ENCODE results near the gene ERP27.

ERP27 gene

GRCh38 chr12:14942196-14942931, 4.0 kb upstream of the ERP27 start:
- H3K4me3 Mint-ChIP-seq = no peak overlapping the region
- peak overlapping the region; percentile 57 to 82 for H3K27ac Mint-ChIP-seq
- no peaks in the 10 kb centered on the region for H3K27me3 Mint-ChIP-seq
- no peak for DNase-seq
- H3K4me1 Mint-ChIP-seq (ENCODE audit: low read depth in 2 of 2) = peaks cover 44 to 63% of the 10 kb centered on the region in 2 donors
- no peaks in the 10 kb centered on the region for H3K9me3 Mint-ChIP-seq
- H3K36me3 Mint-ChIP-seq (ENCODE audit: insufficient read depth) = peaks cover 88% of the 10 kb centered on the region
- no peak for ATAC-seq (replicated peaks)

DNA sequence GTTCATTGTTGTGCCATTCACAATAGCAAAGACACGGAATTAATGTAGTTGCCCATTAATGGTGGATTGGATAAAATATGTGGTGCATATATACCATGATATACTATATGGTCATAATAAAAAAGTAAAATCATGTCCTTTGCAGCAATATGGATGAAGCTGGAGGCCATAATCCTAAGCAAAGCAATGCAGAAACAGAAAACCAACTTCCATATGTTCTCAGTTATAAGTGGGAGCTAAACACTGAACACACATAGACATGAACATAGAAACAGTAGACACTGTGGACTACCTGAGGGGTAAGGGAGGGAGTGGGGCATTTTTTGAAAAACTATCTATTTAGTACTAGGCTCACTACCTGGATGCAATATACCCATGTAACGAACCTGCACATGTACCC, 3.0 kb upstream of the ERP27 start:
- peaks cover 41 to 58% of the 10 kb centered on the region in 2 donors for H3K4me1 Mint-ChIP-seq (ENCODE audit: low read depth in 2 of 2)
- H3K27me3 Mint-ChIP-seq = no peaks in the 10 kb centered on the region
- no peak overlapping the region for H3K4me3 Mint-ChIP-seq
- DNase-seq (no peak), ATAC-seq (replicated peaks) (no peak)
- H3K36me3 Mint-ChIP-seq (ENCODE audit: insufficient read depth) = peaks cover 84% of the 10 kb centered on the region
- H3K27ac Mint-ChIP-seq = peak overlapping the region in 1 of 2 donors; percentile 86
- H3K9me3 Mint-ChIP-seq = no peaks in the 10 kb centered on the region

DNA sequence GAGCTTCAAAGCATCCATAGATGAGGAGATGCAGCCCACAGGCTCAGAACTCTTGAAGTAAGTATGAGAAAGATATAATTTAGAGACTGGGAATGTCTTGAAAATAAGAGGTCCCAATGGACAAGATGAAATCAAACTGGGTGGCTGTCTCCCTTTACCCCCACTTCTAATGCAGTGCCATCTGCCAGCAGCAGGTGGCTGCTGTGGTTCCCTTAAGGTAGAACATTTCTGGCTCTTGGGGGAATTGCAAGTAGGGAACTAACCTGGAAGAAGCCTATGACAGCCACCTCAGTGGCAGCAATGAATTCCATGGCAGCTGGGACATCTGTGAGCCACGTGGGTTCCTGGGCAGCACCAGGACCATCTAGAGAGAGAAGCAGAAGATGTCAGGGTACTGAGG, 648 bp downstream of the ERP27 start:
- H3K4me1 Mint-ChIP-seq (ENCODE audit: low read depth in 2 of 2) = peaks cover 34 to 48% of the 10 kb centered on the region in 2 donors
- no peaks in the 10 kb centered on the region for H3K9me3 Mint-ChIP-seq
- H3K27me3 Mint-ChIP-seq = no peaks in the 10 kb centered on the region
- no peak overlapping the region for H3K4me3 Mint-ChIP-seq
- peaks cover 73% of the 10 kb centered on the region for H3K36me3 Mint-ChIP-seq (ENCODE audit: insufficient read depth)
- DNase-seq (peak in 1 of 3 experiments; percentile 29), ATAC-seq (replicated peaks) (peak; percentile 72)
- peak overlapping the region; percentile 86 to 94 for H3K27ac Mint-ChIP-seq

DNA sequence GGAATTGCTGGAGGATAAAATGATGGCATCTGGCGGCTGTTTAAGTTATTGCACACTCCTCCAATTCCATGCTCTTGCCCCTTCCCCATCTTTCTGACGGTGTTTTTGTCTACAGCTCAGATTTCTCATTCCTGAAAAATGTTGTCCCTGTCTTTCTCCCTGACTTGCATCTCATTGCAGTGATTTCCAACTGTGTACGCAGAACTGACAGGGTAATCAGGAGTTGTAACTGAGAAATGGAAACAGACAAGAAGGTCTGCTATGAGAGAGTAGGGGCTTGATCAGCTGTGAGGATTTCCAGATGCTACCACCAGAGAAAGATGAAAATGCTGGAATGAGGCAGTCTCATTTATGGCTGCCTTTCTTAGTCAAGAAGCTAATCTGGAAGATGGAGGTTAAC, 1.3 kb downstream of the ERP27 start:
- Mint-ChIP-seq H3K4me1 (ENCODE audit: low read depth in 2 of 2) (peaks cover 31 to 42% of the 10 kb centered on the region in 2 donors), H3K27ac (peak overlapping the region; percentile 86 to 94), H3K27me3 (no peaks in the 10 kb centered on the region), H3K9me3 (no peaks in the 10 kb centered on the region), H3K4me3 (no peak overlapping the region), H3K36me3 (ENCODE audit: insufficient read depth) (peaks cover 72% of the 10 kb centered on the region)
- DNase-seq = no peak
- no peak for ATAC-seq (replicated peaks)

DNA sequence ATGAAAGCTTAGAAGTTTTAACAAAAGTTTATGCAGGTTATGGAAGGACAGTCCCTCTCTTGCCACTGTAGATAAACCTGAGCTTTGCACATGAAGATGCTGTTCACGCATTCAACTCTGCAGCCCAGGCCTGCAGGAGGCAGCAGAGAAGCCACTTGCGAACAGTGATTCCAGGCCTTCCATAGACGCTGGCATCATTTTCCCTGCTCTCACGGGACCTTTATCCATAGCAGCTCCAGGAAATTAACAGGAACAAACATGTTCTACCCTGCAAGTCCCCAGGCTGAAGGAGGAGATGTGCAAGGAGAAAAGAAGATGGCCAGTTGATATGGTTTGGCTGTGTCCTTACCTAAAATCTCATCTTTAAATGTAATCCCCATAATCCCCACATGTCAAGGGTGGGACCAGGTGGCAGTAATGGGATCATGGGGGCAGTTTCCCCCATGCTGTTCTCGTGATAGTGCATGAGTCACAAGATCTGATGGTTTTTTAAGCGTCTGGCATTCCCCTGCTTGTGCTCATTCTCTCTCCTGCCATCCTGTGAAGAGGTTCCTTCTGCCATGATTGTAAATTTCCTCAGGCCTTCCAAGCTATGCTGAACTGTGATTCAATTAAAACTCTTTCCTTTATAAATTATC, 2.0 kb downstream of the ERP27 start:
- Mint-ChIP-seq H3K4me1 (ENCODE audit: low read depth in 2 of 2) (peaks cover 30 to 39% of the 10 kb centered on the region in 2 donors), H3K9me3 (no peaks in the 10 kb centered on the region), H3K4me3 (no peak overlapping the region), H3K36me3 (ENCODE audit: insufficient read depth) (peaks cover 73% of the 10 kb centered on the region), H3K27me3 (no peaks in the 10 kb centered on the region), H3K27ac (peak overlapping the region; percentile 86 to 94)
- peak; percentile 39 for ATAC-seq (replicated peaks)
- DNase-seq = no peak

DNA sequence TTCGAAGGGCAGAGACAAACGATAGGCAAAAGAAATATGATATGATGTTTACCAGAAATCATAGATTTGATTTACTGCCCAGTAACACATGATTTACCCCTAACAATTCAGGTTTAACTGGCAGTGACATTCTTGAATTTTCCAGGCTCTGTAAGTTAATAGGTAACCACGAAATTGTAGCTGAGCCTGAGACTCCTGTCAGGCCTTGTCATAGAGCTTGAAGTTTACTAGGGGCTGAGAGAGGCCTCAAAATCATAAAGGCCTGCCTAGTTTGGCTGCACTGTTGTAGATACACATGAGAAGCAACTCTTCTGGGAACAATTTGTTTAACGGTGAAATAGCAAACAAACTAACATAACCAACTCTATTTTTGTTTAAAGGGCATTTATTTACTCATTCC, 3.3 kb downstream of the ERP27 start:
- no peak for DNase-seq
- H3K4me1 Mint-ChIP-seq (ENCODE audit: low read depth in 2 of 2) = peaks cover 22 to 31% of the 10 kb centered on the region in 2 donors
- H3K27me3 Mint-ChIP-seq = no peaks in the 10 kb centered on the region
- no peak for ATAC-seq (replicated peaks)
- H3K9me3 Mint-ChIP-seq = no peaks in the 10 kb centered on the region
- peaks cover 72% of the 10 kb centered on the region for H3K36me3 Mint-ChIP-seq (ENCODE audit: insufficient read depth)
- H3K27ac Mint-ChIP-seq = peak overlapping the region in 1 of 2 donors; percentile 76
- H3K4me3 Mint-ChIP-seq = no peak overlapping the region

DNA sequence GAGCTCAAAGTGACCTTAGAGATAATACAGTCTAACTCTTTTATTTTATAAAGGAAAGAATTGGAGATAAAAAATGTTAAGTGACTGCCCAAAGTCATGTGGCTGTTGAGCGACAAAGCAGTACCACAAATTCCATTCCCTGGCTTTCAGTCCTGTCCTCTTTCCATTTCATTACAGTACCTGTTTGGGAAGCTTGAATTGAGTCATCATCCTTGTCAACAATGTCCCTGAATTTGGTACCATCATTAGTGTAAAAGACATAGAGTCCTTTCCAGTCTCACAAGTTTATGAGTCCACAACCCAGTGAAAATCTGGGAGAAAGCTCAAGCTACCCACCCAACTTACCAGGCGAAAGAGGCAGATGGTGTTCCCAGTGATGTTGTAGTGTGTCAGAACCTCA, 3.8 kb downstream of the ERP27 start:
- Mint-ChIP-seq H3K27ac (no peak overlapping the region), H3K4me3 (no peak overlapping the region), H3K36me3 (ENCODE audit: insufficient read depth) (peaks cover 68% of the 10 kb centered on the region), H3K9me3 (no peaks in the 10 kb centered on the region), H3K27me3 (no peaks in the 10 kb centered on the region), H3K4me1 (ENCODE audit: low read depth in 2 of 2) (peaks cover 18 to 26% of the 10 kb centered on the region in 2 donors)
- ATAC-seq (replicated peaks) = no peak
- no peak for DNase-seq

- Mint-ChIP-seq H3K27ac (no peak overlapping the region), H3K4me3 (no peak overlapping the region), H3K27me3 (no peaks in the 10 kb centered on the region), H3K4me1 (ENCODE audit: low read depth in 2 of 2) (peaks cover 2 to 7% of the 10 kb centered on the region in 2 donors), H3K36me3 (ENCODE audit: insufficient read depth) (peaks cover 71% of the 10 kb centered on the region), H3K9me3 (no peaks in the 10 kb centered on the region)
- ATAC-seq (replicated peaks) (no peak), DNase-seq (no peak)
Measured at GRCh38 chr12:14931791-14932560, 6.4 kb downstream of the ERP27 start.

- Mint-ChIP-seq H3K36me3 (ENCODE audit: insufficient read depth) (peaks cover 69% of the 10 kb centered on the region), H3K27ac (no peak overlapping the region)
Measured at GRCh38 chr12:14931359-14931758, 7.0 kb downstream of the ERP27 start.

DNA sequence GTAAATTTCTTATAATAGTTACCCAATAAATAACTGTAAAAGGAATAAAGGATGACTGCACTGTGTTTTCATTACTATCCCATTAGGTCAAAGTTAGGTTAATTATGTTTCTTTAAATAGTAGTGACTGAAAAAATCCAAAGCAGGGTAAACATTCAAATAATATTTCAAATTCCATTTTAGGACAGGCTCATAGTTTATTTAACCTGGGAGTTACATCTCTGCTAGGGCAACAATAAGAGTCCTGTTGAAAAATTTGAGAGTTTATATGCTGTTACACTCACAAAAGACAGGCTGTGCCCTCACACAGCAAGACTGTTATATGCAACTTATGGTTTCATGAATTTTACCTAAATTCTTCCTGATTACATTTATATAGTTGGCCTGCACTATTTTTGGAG, 8.0 kb downstream of the ERP27 start:
- no peaks in the 10 kb centered on the region for H3K9me3 Mint-ChIP-seq
- no peak overlapping the region for H3K27ac Mint-ChIP-seq
- H3K4me1 Mint-ChIP-seq (ENCODE audit: low read depth in 2 of 2) = peaks cover 2 to 12% of the 10 kb centered on the region in 2 donors
- H3K36me3 Mint-ChIP-seq (ENCODE audit: insufficient read depth) = peaks cover 61% of the 10 kb centered on the region
- ATAC-seq (replicated peaks) = no peak
- no peaks in the 10 kb centered on the region for H3K27me3 Mint-ChIP-seq
- H3K4me3 Mint-ChIP-seq = no peak overlapping the region
- DNase-seq = no peak

More at GRCh38 chr12:14931359-14931758, 7.0 kb downstream of the ERP27 start:
- no peaks in the 10 kb centered on the region for H3K27me3 Mint-ChIP-seq
- H3K9me3 Mint-ChIP-seq = no peaks in the 10 kb centered on the region
- peaks cover 2 to 12% of the 10 kb centered on the region in 2 donors for H3K4me1 Mint-ChIP-seq (ENCODE audit: low read depth in 2 of 2)
- no peak overlapping the region for H3K4me3 Mint-ChIP-seq
- DNase-seq = no peak
- ATAC-seq (replicated peaks) = no peak

GRCh38 chr12:14928931-14929330, 9.4 kb downstream of the ERP27 start:
- Mint-ChIP-seq H3K4me3 (no peak overlapping the region), H3K9me3 (no peaks in the 10 kb centered on the region), H3K36me3 (ENCODE audit: insufficient read depth) (peaks cover 56% of the 10 kb centered on the region), H3K27ac (no peak overlapping the region), H3K27me3 (no peaks in the 10 kb centered on the region), H3K4me1 (ENCODE audit: low read depth in 2 of 2) (peaks cover 2 to 10% of the 10 kb centered on the region in 2 donors)
- DNase-seq = no peak
- ATAC-seq (replicated peaks) = no peak

- Mint-ChIP-seq H3K27me3 (no peaks in the 10 kb centered on the region), H3K27ac (peak overlapping the region in 1 of 2 donors; percentile 14), H3K4me1 (ENCODE audit: low read depth in 2 of 2) (peaks cover 0 to 6% of the 10 kb centered on the region in 2 donors), H3K9me3 (no peaks in the 10 kb centered on the region), H3K36me3 (ENCODE audit: insufficient read depth) (peaks cover 43% of the 10 kb centered on the region), H3K4me3 (no peak overlapping the region)
- DNase-seq (no peak), ATAC-seq (replicated peaks) (no peak)
Measured at GRCh38 chr12:14927267-14927666, 11.1 kb downstream of the ERP27 start.

DNA sequence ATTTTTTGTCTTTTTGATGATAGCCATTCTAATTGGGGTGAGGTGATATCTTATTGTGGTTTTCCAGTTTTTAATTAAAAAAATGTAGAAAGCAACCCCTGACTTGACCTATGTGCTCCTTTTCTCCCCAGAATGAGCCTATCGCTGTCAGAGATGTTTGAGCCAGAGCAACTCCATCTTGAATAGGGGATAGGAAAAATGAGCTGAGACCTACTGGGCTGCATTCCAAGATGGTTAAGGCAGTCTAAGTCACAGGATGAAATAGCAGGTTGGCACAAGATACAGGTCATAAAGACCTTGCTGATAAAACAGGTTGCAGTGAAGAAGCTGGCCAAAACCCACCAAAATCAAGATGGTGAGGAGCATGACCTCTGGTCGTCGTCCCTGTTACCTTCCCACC, 13.8 kb downstream of the ERP27 start:
- H3K27ac Mint-ChIP-seq = no peak overlapping the region
- H3K4me1 Mint-ChIP-seq (ENCODE audit: low read depth in 2 of 2) = peaks cover 14 to 24% of the 10 kb centered on the region in 2 donors
- no peaks in the 10 kb centered on the region for H3K9me3 Mint-ChIP-seq
- no peak overlapping the region for H3K4me3 Mint-ChIP-seq
- no peak for ATAC-seq (replicated peaks)
- H3K36me3 Mint-ChIP-seq (ENCODE audit: insufficient read depth) = peaks cover 32% of the 10 kb centered on the region
- DNase-seq = no peak
- no peaks in the 10 kb centered on the region for H3K27me3 Mint-ChIP-seq

Data from effector memory CD8-positive, alpha-beta T cell (primary cell).